Panc1 (cell line): ENCODE results near the gene IMP4.

ENCODE experiments used
- POLR2AphosphoS5 ChIP-seq: IDR thresholded peaks from 2 replicates; pipeline ENCODE4 v1.6.1; 2012; ENCODE audit warnings: mild to moderate bottlenecking, low read depth, low read length, moderate library complexity
- TCF7L2 ChIP-seq: IDR thresholded peaks from 2 replicates; pipeline ENCODE4 v1.6.1; 2011; ENCODE audit warnings: mild to moderate bottlenecking, low read depth, low read length, inconsistent platforms
- TF ChIP-seq, protein P1 (sequence below): fragments of 450-650 bp; IDR thresholded peaks from 2 replicates; pipeline ENCODE4 v1.5.1; 2017; ENCODE audit warnings: mild to moderate bottlenecking
- TF ChIP-seq, protein P2 (sequence below), 2 experiments: IDR thresholded peaks; 2 replicates each; pipeline ENCODE4 v1.6.1; 2011 to 2012; ENCODE audit warnings: low read depth in 2 of 2, control low read depth in 1 of 2, low read length in 1 of 2, mild to moderate bottlenecking in 1 of 2, moderate library complexity in 1 of 2; ENCODE audit not compliant: insufficient read depth in 1 of 2

DNA sequence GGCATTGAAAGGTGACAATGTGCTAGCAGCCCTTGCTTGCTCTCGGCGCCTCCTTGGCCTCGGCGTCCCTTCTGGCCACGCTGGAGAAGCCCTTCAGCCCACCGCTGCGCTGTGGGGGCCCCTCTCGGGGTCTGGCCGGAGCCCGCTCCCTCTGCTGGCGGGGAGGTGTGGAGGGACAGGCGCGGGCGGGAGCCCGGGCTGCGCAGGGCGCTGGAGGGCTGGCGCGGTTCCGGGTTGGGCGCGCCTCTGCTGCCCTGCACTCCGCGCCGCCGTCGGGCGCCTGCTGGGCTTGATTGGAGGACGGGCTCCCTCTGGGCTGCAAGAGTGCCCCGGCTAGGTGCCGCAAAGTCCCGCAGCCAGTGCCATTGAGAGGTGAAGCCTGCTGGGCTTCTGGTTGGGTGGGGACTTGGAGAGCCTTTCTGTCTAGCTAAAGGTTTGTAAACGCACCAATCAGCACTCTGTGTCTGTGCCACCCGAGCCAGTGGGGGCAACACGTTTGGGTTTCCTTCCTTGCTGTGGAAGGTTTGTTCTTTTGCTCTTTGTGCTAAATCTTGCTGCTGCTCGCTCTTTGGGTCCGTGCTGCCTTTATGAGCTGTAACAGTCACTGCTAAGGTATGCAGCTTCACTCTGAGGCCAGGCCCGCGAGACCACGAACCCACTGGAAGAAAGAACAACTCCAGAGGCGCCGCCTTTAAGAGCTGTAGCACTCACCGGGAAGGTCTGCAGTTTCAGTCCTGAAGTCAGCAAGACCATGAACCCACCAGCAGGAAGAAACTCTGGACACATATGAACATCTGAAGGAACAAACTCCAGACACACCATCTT is 14.8 kb upstream of the IMP4 start:
- TF ChIP-seq, protein P1, sequence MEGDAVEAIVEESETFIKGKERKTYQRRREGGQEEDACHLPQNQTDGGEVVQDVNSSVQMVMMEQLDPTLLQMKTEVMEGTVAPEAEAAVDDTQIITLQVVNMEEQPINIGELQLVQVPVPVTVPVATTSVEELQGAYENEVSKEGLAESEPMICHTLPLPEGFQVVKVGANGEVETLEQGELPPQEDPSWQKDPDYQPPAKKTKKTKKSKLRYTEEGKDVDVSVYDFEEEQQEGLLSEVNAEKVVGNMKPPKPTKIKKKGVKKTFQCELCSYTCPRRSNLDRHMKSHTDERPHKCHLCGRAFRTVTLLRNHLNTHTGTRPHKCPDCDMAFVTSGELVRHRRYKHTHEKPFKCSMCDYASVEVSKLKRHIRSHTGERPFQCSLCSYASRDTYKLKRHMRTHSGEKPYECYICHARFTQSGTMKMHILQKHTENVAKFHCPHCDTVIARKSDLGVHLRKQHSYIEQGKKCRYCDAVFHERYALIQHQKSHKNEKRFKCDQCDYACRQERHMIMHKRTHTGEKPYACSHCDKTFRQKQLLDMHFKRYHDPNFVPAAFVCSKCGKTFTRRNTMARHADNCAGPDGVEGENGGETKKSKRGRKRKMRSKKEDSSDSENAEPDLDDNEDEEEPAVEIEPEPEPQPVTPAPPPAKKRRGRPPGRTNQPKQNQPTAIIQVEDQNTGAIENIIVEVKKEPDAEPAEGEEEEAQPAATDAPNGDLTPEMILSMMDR, result peak; percentile 75
- TF ChIP-seq, protein P2, sequence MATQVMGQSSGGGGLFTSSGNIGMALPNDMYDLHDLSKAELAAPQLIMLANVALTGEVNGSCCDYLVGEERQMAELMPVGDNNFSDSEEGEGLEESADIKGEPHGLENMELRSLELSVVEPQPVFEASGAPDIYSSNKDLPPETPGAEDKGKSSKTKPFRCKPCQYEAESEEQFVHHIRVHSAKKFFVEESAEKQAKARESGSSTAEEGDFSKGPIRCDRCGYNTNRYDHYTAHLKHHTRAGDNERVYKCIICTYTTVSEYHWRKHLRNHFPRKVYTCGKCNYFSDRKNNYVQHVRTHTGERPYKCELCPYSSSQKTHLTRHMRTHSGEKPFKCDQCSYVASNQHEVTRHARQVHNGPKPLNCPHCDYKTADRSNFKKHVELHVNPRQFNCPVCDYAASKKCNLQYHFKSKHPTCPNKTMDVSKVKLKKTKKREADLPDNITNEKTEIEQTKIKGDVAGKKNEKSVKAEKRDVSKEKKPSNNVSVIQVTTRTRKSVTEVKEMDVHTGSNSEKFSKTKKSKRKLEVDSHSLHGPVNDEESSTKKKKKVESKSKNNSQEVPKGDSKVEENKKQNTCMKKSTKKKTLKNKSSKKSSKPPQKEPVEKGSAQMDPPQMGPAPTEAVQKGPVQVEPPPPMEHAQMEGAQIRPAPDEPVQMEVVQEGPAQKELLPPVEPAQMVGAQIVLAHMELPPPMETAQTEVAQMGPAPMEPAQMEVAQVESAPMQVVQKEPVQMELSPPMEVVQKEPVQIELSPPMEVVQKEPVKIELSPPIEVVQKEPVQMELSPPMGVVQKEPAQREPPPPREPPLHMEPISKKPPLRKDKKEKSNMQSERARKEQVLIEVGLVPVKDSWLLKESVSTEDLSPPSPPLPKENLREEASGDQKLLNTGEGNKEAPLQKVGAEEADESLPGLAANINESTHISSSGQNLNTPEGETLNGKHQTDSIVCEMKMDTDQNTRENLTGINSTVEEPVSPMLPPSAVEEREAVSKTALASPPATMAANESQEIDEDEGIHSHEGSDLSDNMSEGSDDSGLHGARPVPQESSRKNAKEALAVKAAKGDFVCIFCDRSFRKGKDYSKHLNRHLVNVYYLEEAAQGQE (IDR thresholded peaks at IDR 0.05; ENCODE audit: insufficient read depth in 1 of 2, low read depth in 2 of 2, low read length in 1 of 2), result no peak
- TF ChIP-seq TCF7L2 (no peak), POLR2AphosphoS5 (0 out of 2 replicates have a peak, but pooled peaks have one; percentile 10)
